ENCODE measurements around the gene CYSLTR1.

DNA sequence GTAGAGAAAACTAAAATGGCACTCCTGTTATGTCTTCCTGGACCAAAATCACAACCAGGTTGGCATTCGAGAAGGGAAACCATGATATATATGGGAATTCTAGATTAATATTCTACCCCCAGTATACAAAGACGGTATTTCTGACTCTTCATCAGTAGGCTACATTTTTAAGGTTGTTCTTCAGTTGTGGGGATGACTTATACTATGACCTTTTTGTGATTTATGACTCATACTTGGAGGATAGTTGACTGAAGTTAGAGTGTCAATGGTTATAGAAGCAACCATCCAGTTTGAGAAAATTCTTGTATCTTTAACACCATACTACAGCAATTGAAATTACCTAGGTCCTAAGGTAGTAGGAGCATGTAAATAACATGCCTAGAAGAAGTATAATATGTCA lies 49.8 kb upstream of the CYSLTR1 start:
- TF ChIP-seq, protein P1, sequence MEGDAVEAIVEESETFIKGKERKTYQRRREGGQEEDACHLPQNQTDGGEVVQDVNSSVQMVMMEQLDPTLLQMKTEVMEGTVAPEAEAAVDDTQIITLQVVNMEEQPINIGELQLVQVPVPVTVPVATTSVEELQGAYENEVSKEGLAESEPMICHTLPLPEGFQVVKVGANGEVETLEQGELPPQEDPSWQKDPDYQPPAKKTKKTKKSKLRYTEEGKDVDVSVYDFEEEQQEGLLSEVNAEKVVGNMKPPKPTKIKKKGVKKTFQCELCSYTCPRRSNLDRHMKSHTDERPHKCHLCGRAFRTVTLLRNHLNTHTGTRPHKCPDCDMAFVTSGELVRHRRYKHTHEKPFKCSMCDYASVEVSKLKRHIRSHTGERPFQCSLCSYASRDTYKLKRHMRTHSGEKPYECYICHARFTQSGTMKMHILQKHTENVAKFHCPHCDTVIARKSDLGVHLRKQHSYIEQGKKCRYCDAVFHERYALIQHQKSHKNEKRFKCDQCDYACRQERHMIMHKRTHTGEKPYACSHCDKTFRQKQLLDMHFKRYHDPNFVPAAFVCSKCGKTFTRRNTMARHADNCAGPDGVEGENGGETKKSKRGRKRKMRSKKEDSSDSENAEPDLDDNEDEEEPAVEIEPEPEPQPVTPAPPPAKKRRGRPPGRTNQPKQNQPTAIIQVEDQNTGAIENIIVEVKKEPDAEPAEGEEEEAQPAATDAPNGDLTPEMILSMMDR (IDR thresholded peaks at IDR 0.05; ENCODE audit: insufficient read depth, low read depth, low read length), result no peak
- TF ChIP-seq EZH2 (IDR thresholded peaks at IDR 0.05; ENCODE audit: insufficient read depth, low read length), result no peak

Measured in astrocyte (in vitro differentiated cells and primary cell).